H1 (cell line): ENCODE data around the gene KRT85. TPM values are rescaled to one million over a fixed set of nuclear protein-coding genes. Genes with fewer than 3 reads are reported as not detected.

Source experiments
- CTCF ChIA-PET: fragments of 300-600 bp; sonication (Branson Sonifier 250); formaldehyde crosslinking; loops from one replicate; lab custom pipeline; 2021; ENCODE audit not compliant: partially characterized antibody; lab: Charles Lee
- POLR2A ChIA-PET: fragments of 300-600 bp; sonication (Branson Sonifier 250); formaldehyde crosslinking; loops from one replicate; lab custom pipeline; 2021; ENCODE audit warnings: inconsistent platforms; ENCODE audit not compliant: partially characterized antibody; lab: Charles Lee
- DNase-seq, 2 experiments: peaks; one replicate each; pipeline versions ENCODE4 v3.0.0 to v3.0.0-alpha.2; 2010 to 2022; ENCODE audit warnings: low spot score in 2 of 2, low read depth in 1 of 2, mixed read lengths in 1 of 2
- FAIRE-seq: peaks from 2 replicates; lab custom pipeline; 2011; peaks lifted over from hg19 to GRCh38; lab: Jason Lieb, UNC
- H2AFZ ChIP-seq: 2 replicates; pipeline ENCODE4 v1.8.1; 2012; ENCODE audit warnings: low read length, inconsistent platforms
- H2AK5ac ChIP-seq: 2 replicates; pipeline ENCODE4 v1.6.1; 2013; ENCODE audit warnings: low read depth, low read length
- H2BK120ac ChIP-seq: replicated peaks from 2 replicates; pipeline ENCODE3; 2013; ENCODE audit warnings: low read depth, low read length, inconsistent platforms
- H2BK12ac ChIP-seq: 2 replicates; pipeline ENCODE4 v1.6.1; 2013; ENCODE audit warnings: low read depth, low read length
- H2BK15ac ChIP-seq: 2 replicates; pipeline ENCODE4 v1.6.1; 2013; ENCODE audit warnings: low read length
- H2BK20ac ChIP-seq: 2 replicates; pipeline ENCODE4 v1.6.1; 2013; ENCODE audit warnings: low read length
- H2BK5ac ChIP-seq: 2 replicates; pipeline ENCODE4 v1.6.1; 2013; ENCODE audit warnings: low read depth, low read length
- H3K14ac ChIP-seq: 2 replicates; pipeline ENCODE4 v1.6.1; 2013; ENCODE audit warnings: inconsistent platforms; ENCODE audit not compliant: insufficient read length
- H3K18ac ChIP-seq: 2 replicates; pipeline ENCODE4 v1.6.1; 2013; ENCODE audit warnings: low read length; ENCODE audit errors: extremely low read depth
- H3K23ac ChIP-seq: 2 replicates; pipeline ENCODE4 v1.6.1; 2013; ENCODE audit warnings: inconsistent platforms; ENCODE audit not compliant: insufficient read length
- H3K23me2 ChIP-seq: 2 replicates; pipeline ENCODE4 v1.6.1; 2013; ENCODE audit warnings: low read depth, low read length
- H3K27ac ChIP-seq: 2 replicates; pipeline ENCODE4 v1.6.1; 2011; ENCODE audit warnings: low read depth, low read length, inconsistent platforms
- H3K27me3 ChIP-seq, 4 experiments: replicated peaks in 1 of 4; 1 replicate in 1 of 4; 2 replicates in 3 of 4; pipeline versions ENCODE4 v1.6.1 to v1.8.1; 2011 to 2013; ENCODE audit warnings: low read length in 3 of 4, mild to moderate bottlenecking in 3 of 4, inconsistent platforms in 2 of 4, mixed read lengths in 2 of 4, moderate library complexity in 1 of 4; ENCODE audit not compliant: control insufficient read depth in 3 of 4, insufficient read depth in 3 of 4; ENCODE audit errors: extremely low read depth in 1 of 4
- H3K36me3 ChIP-seq, 4 experiments: 2 replicates each; pipeline versions ENCODE4 v1.6.1 to v1.8.1; 2011 to 2013; ENCODE audit warnings: mild to moderate bottlenecking in 4 of 4, low read length in 3 of 4, moderate library complexity in 2 of 4, control low read depth in 1 of 4, inconsistent platforms in 1 of 4; ENCODE audit not compliant: insufficient read depth in 4 of 4, control insufficient read depth in 2 of 4
- H3K4ac ChIP-seq: replicated peaks from 2 replicates; pipeline ENCODE3; 2013; ENCODE audit warnings: low read length, low read depth, mixed read lengths, inconsistent platforms; ENCODE audit not compliant: insufficient read length
- H3K4me1 ChIP-seq, 4 experiments: replicated peaks in 1 of 4; 1 replicate in 1 of 4; 2 replicates in 3 of 4; pipeline versions ENCODE4 v1.6.1 to v1.8.1; 2011 to 2013; ENCODE audit warnings: low read length in 3 of 4, inconsistent platforms in 2 of 4, mixed read lengths in 1 of 4; ENCODE audit not compliant: insufficient read depth in 4 of 4, control insufficient read depth in 3 of 4
- H3K4me2 ChIP-seq, 2 experiments: 2 replicates each; pipeline versions ENCODE4 v1.6.1 to v1.8.1; 2011 to 2013; ENCODE audit warnings: low read depth in 2 of 2, low read length in 2 of 2, control low read depth in 1 of 2, inconsistent platforms in 1 of 2, mild to moderate bottlenecking in 1 of 2; ENCODE audit not compliant: insufficient read depth in 1 of 2
- H3K4me3 ChIP-seq, 4 experiments: fragments of 200-600, 300-600 bp in 1 of 4; sonication (generic), shearing (Covaris generic), sonication (Bioruptor Twin) in 1 of 4; 2 replicates each; pipeline versions ENCODE4 v1.5.1 to v1.8.1; 2011 to 2016; ENCODE audit warnings: low read length in 4 of 4, low read depth in 3 of 4, control low read depth in 2 of 4, inconsistent platforms in 2 of 4, mild to moderate bottlenecking in 2 of 4, mixed read lengths in 1 of 4, moderate library complexity in 1 of 4; ENCODE audit not compliant: insufficient read depth in 2 of 4; ENCODE audit errors: extremely low read depth in 1 of 4
- H3K56ac ChIP-seq: replicated peaks from 2 replicates; pipeline ENCODE3; 2013; ENCODE audit warnings: low read depth, mild to moderate bottlenecking, mixed read lengths, low read length, inconsistent platforms; ENCODE audit not compliant: insufficient read length
- H3K79me1 ChIP-seq: 2 replicates; pipeline ENCODE4 v1.6.1; 2013; ENCODE audit warnings: low read depth, low read length, control low read depth
- H3K79me2 ChIP-seq, 2 experiments: 2 replicates each; pipeline versions ENCODE4 v1.6.1 to v1.8.1; 2012 to 2013; ENCODE audit warnings: low read length in 2 of 2, mild to moderate bottlenecking in 2 of 2, inconsistent platforms in 1 of 2; ENCODE audit not compliant: insufficient read depth in 2 of 2, control insufficient read depth in 1 of 2
- H3K9ac ChIP-seq, 4 experiments: replicated peaks in 1 of 4; 1 replicate in 1 of 4; 2 replicates in 3 of 4; pipeline versions ENCODE4 v1.6.1 to v1.8.1; 2011 to 2013; ENCODE audit warnings: low read depth in 3 of 4, low read length in 3 of 4, control low read depth in 2 of 4, mild to moderate bottlenecking in 2 of 4, moderate library complexity in 2 of 4, inconsistent platforms in 1 of 4; ENCODE audit errors: extremely low read depth in 1 of 4
- H3K9me3 ChIP-seq, 2 experiments: 2 replicates each; pipeline versions ENCODE4 v1.6.1 to v1.8.1; 2012 to 2013; ENCODE audit warnings: mild to moderate bottlenecking in 2 of 2, moderate library complexity in 2 of 2, control low read depth in 1 of 2, inconsistent platforms in 1 of 2, low read depth in 1 of 2, low read length in 1 of 2, mixed read lengths in 1 of 2; ENCODE audit not compliant: insufficient read depth in 2 of 2
- H4K20me1 ChIP-seq, 2 experiments: replicated peaks in 1 of 2; 2 replicates each; pipeline versions ENCODE3 to v1.8.1; 2011 to 2013; ENCODE audit warnings: inconsistent platforms in 2 of 2, low read length in 2 of 2, mild to moderate bottlenecking in 1 of 2; ENCODE audit not compliant: insufficient read depth in 2 of 2, control insufficient read depth in 1 of 2
- H4K5ac ChIP-seq: 2 replicates; pipeline ENCODE4 v1.6.1; 2013; ENCODE audit warnings: low read length, low read depth, mixed read lengths, inconsistent platforms; ENCODE audit not compliant: insufficient read length
- H4K8ac ChIP-seq: 2 replicates; pipeline ENCODE4 v1.8.0; 2013; ENCODE audit warnings: mild to moderate bottlenecking, moderate library complexity, low read length, inconsistent platforms; ENCODE audit not compliant: insufficient read depth; ENCODE audit errors: extremely low read depth
- H4K91ac ChIP-seq: replicated peaks from 2 replicates; pipeline ENCODE3; 2013; ENCODE audit warnings: low read length, mixed read lengths, inconsistent platforms; ENCODE audit not compliant: insufficient read length
- CBX5 ChIP-seq: fragments of 300-800, 300-1000 bp; sonication (generic); IDR thresholded peaks from 2 replicates; pipeline ENCODE4 v1.7.1; 2016; ENCODE audit warnings: antibody characterized with exemption, low read length, low read depth
- CEBPB ChIP-seq: IDR thresholded peaks from 2 replicates; pipeline ENCODE4 v1.6.1; 2012; ENCODE audit warnings: low read depth, low read length
- CHD2 ChIP-seq: IDR thresholded peaks from 2 replicates; pipeline ENCODE4 v1.6.1; 2012; ENCODE audit warnings: low read length, improper control_type of control experiment
- FOSL1 ChIP-seq: IDR thresholded peaks from 2 replicates; pipeline ENCODE4 v1.6.1; 2011; ENCODE audit warnings: mild to moderate bottlenecking, low read depth, low read length, moderate library complexity; ENCODE audit not compliant: insufficient read depth
- GABPA ChIP-seq: IDR thresholded peaks from 2 replicates; pipeline ENCODE4 v1.6.1; 2011; ENCODE audit warnings: mild to moderate bottlenecking, low read length, moderate library complexity, borderline replicate concordance; ENCODE audit not compliant: insufficient read depth
- JUND ChIP-seq: IDR thresholded peaks from 2 replicates; pipeline ENCODE4 v1.6.1; 2011; ENCODE audit warnings: mild to moderate bottlenecking, improper control_type of control experiment, low read length
- POLR2AphosphoS5 ChIP-seq: IDR thresholded peaks from 2 replicates; pipeline ENCODE4 v1.6.1; 2011; ENCODE audit warnings: low read depth, low read length
- SP1 ChIP-seq: IDR thresholded peaks from 2 replicates; pipeline ENCODE4 v1.6.1; 2011; ENCODE audit warnings: low read depth, low read length
- SRF ChIP-seq: IDR thresholded peaks from 2 replicates; pipeline ENCODE4 v1.6.1; 2011; ENCODE audit warnings: mild to moderate bottlenecking, low read depth, low read length, moderate library complexity
- SUZ12 ChIP-seq: fragments of 200-600 bp; sonication (generic); IDR thresholded peaks from 2 replicates; pipeline ENCODE4 v1.6.1; 2012; ENCODE audit warnings: mild to moderate bottlenecking, inconsistent platforms, low read length, moderate library complexity, mixed read lengths
- ZNF274 ChIP-seq: IDR thresholded peaks from 2 replicates; pipeline ENCODE4 v1.7.0; 2012; ENCODE audit warnings: low read length, borderline replicate concordance; ENCODE audit errors: extremely low read depth
- WGBS, 2 experiments: shearing (Covaris generic) in 1 of 2; methylation state at CpG; one replicate each; pipeline versions ENCODE4 v1.1.6 to v1.1.7; 2013 to 2015; ENCODE audit warnings: low lambda C conversion rate in 2 of 2, mixed read lengths in 2 of 2, inconsistent platforms in 1 of 2, low coverage in 1 of 2, missing lambda C conversion rate in 1 of 2; ENCODE audit not compliant: insufficient replicate concordance in 2 of 2, insufficient coverage in 1 of 2, insufficient read length in 1 of 2; ENCODE audit errors: extremely low coverage in 1 of 2, missing lambda C conversion rate in 1 of 2; 5-methylcytosine and 5-hydroxymethylcytosine counted together
- polyA plus RNA-seq, 7 experiments: library from polyadenylated mRNA; depleted of rRNA in 3 of 7; stranded (reverse) in 5 of 7; unstranded in 2 of 7; fragments of >200 nt in 5 of 7; fragments of 200-250 nt in 2 of 7; gene quantifications; 1 replicate in 5 of 7; 2 replicates in 1 of 7; 4 replicates in 1 of 7; pipeline versions ENCODE4 v1.2.1 to v1.2.3, GENCODE V29; 2011 to 2013; ENCODE audit warnings: missing spikeins in 2 of 7, mixed read lengths in 2 of 7
- total RNA-seq: library from RNA; stranded (reverse); fragmentation: NEBNext Ultra II Directional; extraction: Animal tissue kit (Norgen Biotek cat#: 25700); gene quantifications from 2 replicates; pipeline ENCODE4 v1.2.1, GENCODE V29; 2021
- TF ChIP-seq, protein P1 (sequence below): IDR thresholded peaks from 2 replicates; pipeline ENCODE4 v1.6.1; 2012; ENCODE audit warnings: low read length, inconsistent platforms
- TF ChIP-seq, protein P2 (sequence below): IDR thresholded peaks from 2 replicates; pipeline ENCODE4 v1.6.1; 2012; ENCODE audit warnings: inconsistent platforms

KRT85 gene
- total and polyA plus RNA-seq, 2 of the 8 experiments (the other 6 are each of a cell fraction or from before 2014, with no cell fraction given) = not detected

- 54% methylated on average over 3 of the region's 3 CpGs; no CpG with 5 or more reads in 1 of the 2 experiments for WGBS, 2 experiments
- TF ChIP-seq POLR2AphosphoS5 = no peak
- TF ChIP-seq CHD2 = no peak
- no peak for TF ChIP-seq SUZ12
- TF ChIP-seq FOSL1 = no peak
- TF ChIP-seq, protein P1, sequence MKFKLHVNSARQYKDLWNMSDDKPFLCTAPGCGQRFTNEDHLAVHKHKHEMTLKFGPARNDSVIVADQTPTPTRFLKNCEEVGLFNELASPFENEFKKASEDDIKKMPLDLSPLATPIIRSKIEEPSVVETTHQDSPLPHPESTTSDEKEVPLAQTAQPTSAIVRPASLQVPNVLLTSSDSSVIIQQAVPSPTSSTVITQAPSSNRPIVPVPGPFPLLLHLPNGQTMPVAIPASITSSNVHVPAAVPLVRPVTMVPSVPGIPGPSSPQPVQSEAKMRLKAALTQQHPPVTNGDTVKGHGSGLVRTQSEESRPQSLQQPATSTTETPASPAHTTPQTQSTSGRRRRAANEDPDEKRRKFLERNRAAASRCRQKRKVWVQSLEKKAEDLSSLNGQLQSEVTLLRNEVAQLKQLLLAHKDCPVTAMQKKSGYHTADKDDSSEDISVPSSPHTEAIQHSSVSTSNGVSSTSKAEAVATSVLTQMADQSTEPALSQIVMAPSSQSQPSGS = no peak
- TF ChIP-seq CBX5 = no peak
- TF ChIP-seq, protein P2, sequence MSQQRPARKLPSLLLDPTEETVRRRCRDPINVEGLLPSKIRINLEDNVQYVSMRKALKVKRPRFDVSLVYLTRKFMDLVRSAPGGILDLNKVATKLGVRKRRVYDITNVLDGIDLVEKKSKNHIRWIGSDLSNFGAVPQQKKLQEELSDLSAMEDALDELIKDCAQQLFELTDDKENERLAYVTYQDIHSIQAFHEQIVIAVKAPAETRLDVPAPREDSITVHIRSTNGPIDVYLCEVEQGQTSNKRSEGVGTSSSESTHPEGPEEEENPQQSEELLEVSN = no peak
- TF ChIP-seq CEBPB = no peak
- TF ChIP-seq GABPA = no peak
- no peak for TF ChIP-seq SP1
- no peak for TF ChIP-seq JUND
- no peak for TF ChIP-seq SRF
- no peak for TF ChIP-seq ZNF274
These were observed 1.2 kb upstream of the KRT85 start for GRCh38 chr12:52368508-52368907.

More at GRCh38 chr12:52368508-52368907, 1.2 kb upstream of the KRT85 start:
- H3K23ac ChIP-seq = no peak overlapping the region
- H4K20me1 ChIP-seq = peaks cover 0 to 2% of the 10 kb centered on the region in 2 experiments
- H3K9me3 ChIP-seq = no peaks in the 10 kb centered on the region
- no peak for FAIRE-seq
- H3K14ac ChIP-seq = no peak overlapping the region
- H3K36me3 ChIP-seq = no peaks in the 10 kb centered on the region
- no peaks in the 10 kb centered on the region for H3K27me3 ChIP-seq
- no peak overlapping the region for H2BK15ac ChIP-seq
- H3K4me2 ChIP-seq = no peak overlapping the region
- no peak overlapping the region for H2BK5ac ChIP-seq
- H3K4me1 ChIP-seq = no peaks in the 10 kb centered on the region
- H3K79me1 ChIP-seq = no peaks in the 10 kb centered on the region
- H3K23me2 ChIP-seq = no peaks in the 10 kb centered on the region
- no peak overlapping the region for H3K18ac ChIP-seq
- H2AFZ ChIP-seq = no peak overlapping the region
- no peak overlapping the region for H2BK120ac ChIP-seq
- H3K4me3 ChIP-seq = no peak overlapping the region
- no peak for DNase-seq
- no peak overlapping the region for H4K5ac ChIP-seq
- no peak overlapping the region for H3K27ac ChIP-seq
- no peak overlapping the region for H2AK5ac ChIP-seq
- ChIA-PET POLR2A (interaction anchor here (0.8 kb wide), 2 partner anchors 10 to 403 kb away, joined by 3 read pairs; no protein-coding TSS in a partner anchor), CTCF (interaction anchor here (0.6 to 8.6 kb wide), 18 partner anchors 10 to 516 kb away, joined by 3 to 105 read pairs (median 4); partner anchors contain the start of genes KRT83 and KRT84)
- H2BK12ac ChIP-seq = no peak overlapping the region
- no peak overlapping the region for H2BK20ac ChIP-seq
- H3K9ac ChIP-seq = no peak overlapping the region
- no peak overlapping the region for H3K4ac ChIP-seq
- no peak overlapping the region for H3K56ac ChIP-seq
- H3K79me2 ChIP-seq = no peaks in the 10 kb centered on the region
- no peak overlapping the region for H4K91ac ChIP-seq
- no peak overlapping the region for H4K8ac ChIP-seq
